Thymus (tissue), 14 donors: ENCODE results near the gene KREMEN2. TPM values are rescaled to one million over a fixed set of nuclear protein-coding genes. Genes with fewer than 3 reads are reported as not detected.
A peak's percentile ranks its signal among the peaks of the same experiment; 100 is the strongest.

ENCODE experiments used
- DNase-seq, 9 donors: peaks; one replicate each; pipeline ENCODE4 v3.0.0-alpha.2; 2013; ENCODE audit warnings: low spot score in 9 of 9, low read depth in 6 of 9, missing footprints in 1 of 9
- H3K27ac ChIP-seq, 2 donors: one replicate each; pipeline ENCODE4 v1.5.1; 2013; ENCODE audit warnings: control low read depth in 1 of 2, low read depth in 1 of 2, low read length in 1 of 2, mild to moderate bottlenecking in 1 of 2, moderate library complexity in 1 of 2
- H3K27me3 ChIP-seq, 2 donors: one replicate each; pipeline ENCODE4 v1.5.1; 2013; ENCODE audit warnings: low read length in 1 of 2; ENCODE audit not compliant: control insufficient read depth in 2 of 2, insufficient read depth in 1 of 2
- H3K36me3 ChIP-seq, 2 donors: one replicate each; pipeline ENCODE4 v1.5.1; 2013; ENCODE audit warnings: low read length in 1 of 2, mild to moderate bottlenecking in 1 of 2, moderate library complexity in 1 of 2; ENCODE audit not compliant: control insufficient read depth in 2 of 2, insufficient read depth in 2 of 2
- H3K4me1 ChIP-seq, 2 donors: one replicate each; pipeline ENCODE4 v1.5.1; 2013; ENCODE audit warnings: low read length in 2 of 2; ENCODE audit not compliant: control insufficient read depth in 2 of 2, insufficient read depth in 2 of 2
- H3K4me3 ChIP-seq, 2 donors: one replicate each; pipeline ENCODE4 v1.5.1; 2013; ENCODE audit warnings: low read length in 2 of 2, control low read depth in 1 of 2, mild to moderate bottlenecking in 1 of 2
- H3K9me3 ChIP-seq, 2 donors: one replicate each; pipeline ENCODE4 v1.5.1; 2013; ENCODE audit warnings: low read length in 1 of 2, mild to moderate bottlenecking in 1 of 2; ENCODE audit not compliant: control insufficient read depth in 2 of 2, insufficient read depth in 1 of 2
- WGBS: extraction: QIAGEN DNeasy Blood & Tissue Kit; methylation state at CpG from one replicate; pipeline ENCODE4 v1.1.7; 2013; 5-methylcytosine and 5-hydroxymethylcytosine counted together
- long read RNA-seq, 10 donors: transcript quantifications; one replicate each; lab custom pipeline, GENCODE V29; 2026
- polyA plus RNA-seq: library from polyadenylated mRNA; stranded (reverse); fragments of 200-250 nt; gene quantifications from one replicate; pipeline ENCODE4 v1.2.3, GENCODE V29; 2013
- total RNA-seq: library from RNA; stranded (reverse); fragments of 120-200 nt; gene quantifications from one replicate; pipeline ENCODE4 v1.2.4, GENCODE V29; 2013
- donor health status: healthy.

The KREMEN2 gene
- 18.2 TPM for total RNA-seq
- polyA plus RNA-seq = 3.1 TPM
- long read RNA-seq, donor 1, partial matches to known transcripts = 0 of 1 reads
- long read RNA-seq, donor 1, other reads (novel, unspliced or antisense) = 0 of 1 reads
- long read RNA-seq, donor 2 = 0 reads
- long read RNA-seq, donor 3, partial matches to known transcripts = 0 of 6 reads
- long read RNA-seq, donor 3, other reads (novel, unspliced or antisense) = 0 of 6 reads
- long read RNA-seq, donor 4, partial matches to known transcripts = 8 of 15 reads
- long read RNA-seq, donor 4, other reads (novel, unspliced or antisense) = 0 of 15 reads
- long read RNA-seq, donor 5, transcript KREMEN2-201 (9 exons, 2,326 nt) = major isoform, 13 of 22 reads
- long read RNA-seq, donor 5, partial matches to known transcripts = 0 of 22 reads
- long read RNA-seq, donor 5, other reads (novel, unspliced or antisense) = 0 of 22 reads
- long read RNA-seq, donor 6, partial matches to known transcripts = 6 of 12 reads
- long read RNA-seq, donor 6, other reads (novel, unspliced or antisense) = 0 of 12 reads
- long read RNA-seq, donor 7, partial matches to known transcripts = 0 of 5 reads
- long read RNA-seq, donor 7, other reads (novel, unspliced or antisense) = 0 of 5 reads
- long read RNA-seq, donor 8, transcript KREMEN2-201 (9 exons, 2,326 nt) = major isoform, 8 of 8 reads
- long read RNA-seq, donor 8, partial matches to known transcripts = 0 of 8 reads
- long read RNA-seq, donor 8, other reads (novel, unspliced or antisense) = 0 of 8 reads
- long read RNA-seq, donor 9, partial matches to known transcripts = 0 of 3 reads
- long read RNA-seq, donor 9, other reads (novel, unspliced or antisense) = 0 of 3 reads
- long read RNA-seq, donor 10, transcript KREMEN2-201 (9 exons, 2,326 nt) = major isoform, 10 of 18 reads
- long read RNA-seq, donor 10, partial matches to known transcripts = 5 of 18 reads
- long read RNA-seq, donor 10, other reads (novel, unspliced or antisense) = 0 of 18 reads

DNA sequence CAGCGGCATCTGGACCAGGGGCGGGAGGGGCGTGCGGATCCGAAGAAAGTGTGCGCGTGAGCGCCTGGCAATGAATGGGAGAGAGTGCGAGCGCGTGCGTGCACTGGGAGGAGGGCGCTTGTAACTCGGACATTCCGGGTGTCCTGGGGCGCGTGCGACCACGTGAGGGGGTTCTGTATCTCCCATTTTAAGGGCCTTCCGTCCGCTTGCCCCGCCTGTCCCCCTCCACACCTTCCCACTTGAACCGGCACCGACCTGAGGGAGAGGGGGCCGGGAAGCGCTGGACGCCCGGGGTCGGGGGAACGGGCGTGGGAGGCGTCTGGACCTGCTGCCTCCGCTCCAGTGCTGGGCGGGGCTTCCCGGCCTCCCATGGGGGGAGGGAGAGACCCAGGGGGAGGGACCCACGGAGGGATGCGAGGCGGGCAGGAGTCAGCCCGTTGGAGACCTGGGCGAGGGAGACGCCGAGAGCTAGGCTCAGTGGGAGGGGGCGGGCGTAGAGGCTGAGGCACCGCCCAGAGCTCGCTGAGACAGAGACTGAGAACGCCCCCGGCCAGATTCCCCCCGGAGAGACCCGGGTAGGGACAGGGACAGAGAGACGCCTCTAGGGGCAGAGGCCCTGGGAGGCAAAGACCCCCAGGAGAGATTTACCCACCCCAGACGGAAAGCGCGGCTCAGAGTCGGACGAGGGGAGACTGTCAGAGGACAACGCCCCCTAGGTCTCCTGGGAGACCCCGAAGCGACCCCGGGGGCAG lies at the start of gene KREMEN2:
Gene KREMEN2 (plus strand): TSS at position 553 of the 752 bp plus-strand sequence. CDS start 246 bp downstream, outside the sequence.
- DNase-seq = peak in 3 of 9 donors; percentile 35 to 63 (median 54)
- Histone ChIP-seq H3K27ac (peak within 1 kb of the TSS in 1 of 2 donors; percentile 51), H3K27me3 (peaks cover 60 to 71% of the 10 kb centered on the region in 2 donors), H3K36me3 (no peaks in the 10 kb centered on the region), H3K4me1 (peaks cover 41 to 60% of the 10 kb centered on the region in 2 donors), H3K4me3 (peak within 1 kb of the TSS; percentile 37 to 38), H3K9me3 (peaks cover 0 to 28% of the 10 kb centered on the region in 2 donors)
- 1% methylated on average over 60 of the region's 60 CpGs for WGBS

- Histone ChIP-seq H3K36me3 (peaks cover 10 to 12% of the 10 kb centered on the region in 2 donors), H3K4me1 (peaks cover 8 to 17% of the 10 kb centered on the region in 2 donors), H3K27ac (no peak overlapping the region), H3K9me3 (no peaks in the 10 kb centered on the region), H3K4me3 (no peak overlapping the region), H3K27me3 (peaks cover 0 to 9% of the 10 kb centered on the region in 2 donors)
- DNase-seq = no peak
- 97% methylated on average over 13 of the region's 13 CpGs for WGBS
These were observed 48.7 kb upstream of the KREMEN2 start for GRCh38 chr16:2915196-2915929.

- Histone ChIP-seq H3K4me3 (no peak overlapping the region), H3K27ac (no peak overlapping the region), H3K4me1 (peaks cover 0 to 8% of the 10 kb centered on the region in 2 donors), H3K36me3 (peaks cover 17 to 23% of the 10 kb centered on the region in 2 donors), H3K9me3 (no peaks in the 10 kb centered on the region), H3K27me3 (no peaks in the 10 kb centered on the region)
- 30% methylated on average over 13 of the region's 13 CpGs for WGBS
- DNase-seq = peak in 7 of 9 donors; percentile 33 to 82 (median 71)
These were observed 44.4 kb upstream of the KREMEN2 start for GRCh38 chr16:2919511-2920255.

GRCh38 chr16:2923481-2923880 lies 40.6 kb upstream of the KREMEN2 start:
- H3K27ac ChIP-seq = no peak overlapping the region
- no peak overlapping the region for H3K4me3 ChIP-seq
- no peaks in the 10 kb centered on the region for H3K9me3 ChIP-seq
- H3K27me3 ChIP-seq = peaks cover 0 to 2% of the 10 kb centered on the region in 2 donors
- DNase-seq = no peak
- WGBS = 99% methylated on average over 14 of the region's 14 CpGs
- peaks cover 9 to 19% of the 10 kb centered on the region in 2 donors for H3K36me3 ChIP-seq
- H3K4me1 ChIP-seq = peaks cover 3 to 30% of the 10 kb centered on the region in 2 donors

GRCh38 chr16:2924901-2925755 lies 38.9 kb upstream of the KREMEN2 start:
- peaks cover 0 to 2% of the 10 kb centered on the region in 2 donors for H3K27me3 ChIP-seq
- H3K4me1 ChIP-seq = peaks cover 3 to 27% of the 10 kb centered on the region in 2 donors
- 87% methylated on average over 42 of the region's 42 CpGs for WGBS
- no peak for DNase-seq
- H3K27ac ChIP-seq = peak overlapping the region in 1 of 2 donors; percentile 51
- H3K4me3 ChIP-seq = no peak overlapping the region
- no peaks in the 10 kb centered on the region for H3K9me3 ChIP-seq
- peaks cover 12 to 30% of the 10 kb centered on the region in 2 donors for H3K36me3 ChIP-seq

DNA sequence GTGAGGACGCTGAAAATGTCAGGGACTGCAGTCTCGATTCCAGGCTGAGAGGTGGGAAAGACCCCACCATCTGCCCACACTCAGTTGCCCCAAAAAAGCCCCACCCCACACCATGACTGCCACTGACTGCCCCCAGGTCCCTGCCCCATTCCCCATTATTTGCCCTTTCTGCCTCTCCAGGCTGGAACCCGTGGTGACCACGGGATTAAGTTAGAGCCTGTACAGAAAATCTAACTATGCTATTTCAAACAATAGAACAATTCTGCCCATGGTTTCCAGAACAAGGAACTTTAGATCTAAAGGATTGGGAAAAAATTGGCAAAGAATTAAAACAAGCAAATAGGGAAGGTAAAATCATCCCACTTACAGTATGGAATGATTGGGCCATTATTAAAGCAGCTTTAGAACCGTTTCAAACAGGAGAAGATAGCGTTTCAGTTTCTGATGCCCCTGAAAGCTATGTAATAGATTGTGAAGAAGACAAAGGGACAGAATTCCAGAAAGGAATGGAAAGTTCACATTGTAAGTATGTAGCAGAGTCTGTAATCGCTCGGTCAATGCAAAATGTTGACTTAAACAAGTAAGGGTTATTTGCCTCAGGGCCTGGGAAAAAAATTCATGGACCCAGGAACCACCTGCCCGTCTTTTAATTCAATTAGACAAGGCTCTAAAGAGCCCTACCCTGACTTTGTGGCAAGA lies 38.0 kb upstream of the KREMEN2 start:
- no peak for DNase-seq
- peaks cover 12 to 37% of the 10 kb centered on the region in 2 donors for H3K36me3 ChIP-seq
- no peak overlapping the region for H3K4me3 ChIP-seq
- peaks cover 0 to 2% of the 10 kb centered on the region in 2 donors for H3K27me3 ChIP-seq
- WGBS = 87% methylated on average over 9 of the region's 9 CpGs
- peak overlapping the region in 1 of 2 donors; percentile 17 for H3K27ac ChIP-seq
- peaks cover 3 to 27% of the 10 kb centered on the region in 2 donors for H3K4me1 ChIP-seq
- H3K9me3 ChIP-seq = no peaks in the 10 kb centered on the region

GRCh38 chr16:2926650-2926999 lies 37.5 kb upstream of the KREMEN2 start:
- no peak for DNase-seq
- H3K27me3 ChIP-seq = peaks cover 0 to 2% of the 10 kb centered on the region in 2 donors
- no peaks in the 10 kb centered on the region for H3K9me3 ChIP-seq
- peaks cover 3 to 27% of the 10 kb centered on the region in 2 donors for H3K4me1 ChIP-seq
- H3K4me3 ChIP-seq = no peak overlapping the region
- H3K27ac ChIP-seq = no peak overlapping the region
- WGBS = 84% methylated on average over 5 of the region's 5 CpGs
- peaks cover 16 to 34% of the 10 kb centered on the region in 2 donors for H3K36me3 ChIP-seq
